ENCODE measurements around the gene TDRD3.

DNA sequence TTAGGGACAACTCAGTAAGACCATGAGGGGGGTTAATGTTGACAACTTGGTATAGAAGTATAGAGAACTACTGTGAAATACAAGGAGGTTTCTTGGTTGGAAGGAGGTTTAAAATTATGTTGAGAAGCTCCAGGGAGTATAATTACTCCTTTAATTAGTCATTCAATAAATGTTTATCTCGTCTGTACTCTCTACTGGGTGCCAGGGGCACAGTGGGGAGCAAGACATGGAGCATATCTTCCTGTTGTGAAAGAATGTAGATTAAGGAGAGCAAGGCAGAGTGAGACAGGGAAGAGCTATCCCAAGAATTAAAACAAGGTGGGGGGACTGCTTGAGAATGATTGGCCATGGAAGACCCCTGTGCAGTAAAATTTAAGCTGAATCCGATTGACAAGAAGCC, 33.7 kb upstream of the TDRD3 start:
- TF ChIP-seq CTCF (IDR thresholded peaks at IDR 0.05; ENCODE audit: borderline replicate concordance, extremely low read depth, low read length, poor library complexity, severe bottlenecking): no peak
- TF ChIP-seq EZH2 (IDR thresholded peaks at IDR 0.05; ENCODE audit: borderline replicate concordance, low read depth, low read length, severe bottlenecking): no peak

Data from DND-41 (cell line).